Neural crest cell (in vitro differentiated cells): Measurements from ENCODE around the gene FMN1. TPM values are rescaled to one million over a fixed set of nuclear protein-coding genes. Genes with fewer than 3 reads are reported as not detected.
A peak's percentile ranks its signal among the peaks of the same experiment; 100 is the strongest.

Experiments used
- DNase-seq: peaks from one replicate; pipeline ENCODE4 v3.0.0; 2021; ENCODE audit warnings: low read depth, mixed read lengths, low spot score
- H3K27ac Mint-ChIP-seq: one replicate; pipeline ENCODE4 v1.8.0; 2021; ENCODE audit warnings: mild to moderate bottlenecking, mixed read lengths; ENCODE audit not compliant: unreplicated experiment
- H3K27me3 Mint-ChIP-seq: 2 replicates; pipeline ENCODE4 v1.8.0; 2021; ENCODE audit warnings: low read depth, mild to moderate bottlenecking, mixed read lengths
- H3K36me3 Mint-ChIP-seq: 2 replicates; pipeline ENCODE4 v1.8.0; 2021; ENCODE audit warnings: low read depth, mild to moderate bottlenecking, mixed read lengths
- H3K4me1 Mint-ChIP-seq: 2 replicates; pipeline ENCODE4 v1.8.0; 2021; ENCODE audit warnings: mixed read lengths
- H3K4me3 Mint-ChIP-seq: one replicate; pipeline ENCODE4 v1.8.0; 2021; ENCODE audit warnings: mild to moderate bottlenecking, mixed read lengths
- H3K9me3 Mint-ChIP-seq: 2 replicates; pipeline ENCODE4 v1.8.0; 2021; ENCODE audit warnings: mixed read lengths
- total RNA-seq: library from RNA; stranded (reverse); gene quantifications from 2 replicates; pipeline ENCODE4 v1.2.1, GENCODE V29; 2021
- TF ChIP-seq, protein P1 (sequence below): fragments of 200-600 bp; sonication (generic); conservative IDR thresholded peaks from 2 replicates; pipeline ENCODE4 v1.5.0; 2021; ENCODE audit warnings: antibody characterized with exemption, mild to moderate bottlenecking

FMN1 gene
- total RNA-seq, 1 donor from 2014 or later, result 0.70 TPM

DNA sequence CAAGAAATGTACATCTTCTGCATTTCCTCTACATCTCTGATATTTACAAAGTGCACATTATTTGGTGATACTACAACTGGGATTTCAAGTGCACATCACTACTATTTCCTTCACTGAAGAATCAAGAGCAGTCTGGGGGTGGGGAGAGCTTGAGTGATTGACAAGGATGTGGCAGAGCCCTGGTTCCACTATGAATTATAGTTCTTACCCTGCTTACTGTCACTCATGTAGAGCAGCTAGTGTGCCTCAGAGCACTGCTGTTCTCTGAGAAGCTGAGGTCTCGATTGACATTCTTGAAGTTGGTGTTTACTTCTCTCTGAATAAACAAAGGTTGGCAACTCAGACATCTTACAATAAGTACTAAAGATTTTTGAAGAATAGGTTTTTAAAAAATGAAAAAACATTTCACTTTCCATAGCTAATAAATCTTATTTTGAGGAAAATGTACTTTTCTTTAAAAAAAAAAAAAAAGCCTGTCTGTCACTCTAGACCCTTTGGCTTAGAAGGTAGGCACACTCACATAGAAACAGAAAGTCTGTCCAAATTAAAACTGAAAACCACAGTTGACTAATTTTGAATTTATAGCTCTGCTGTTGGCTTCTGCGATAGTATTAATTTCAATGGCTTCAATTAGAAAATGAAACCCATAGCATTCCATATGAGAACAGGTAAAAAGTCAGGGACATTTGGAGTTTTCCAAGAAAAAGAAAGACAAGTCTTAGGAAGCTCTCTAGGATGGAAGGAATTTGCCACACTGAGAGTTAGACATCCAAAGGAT lies 471.2 kb downstream of the FMN1 start:
- H3K9me3 Mint-ChIP-seq, result peaks cover 3% of the 10 kb centered on the region
- peaks cover 4% of the 10 kb centered on the region for H3K4me1 Mint-ChIP-seq
- no peak overlapping the region for H3K27ac Mint-ChIP-seq
- H3K36me3 Mint-ChIP-seq, result no peaks in the 10 kb centered on the region
- TF ChIP-seq, protein P1, sequence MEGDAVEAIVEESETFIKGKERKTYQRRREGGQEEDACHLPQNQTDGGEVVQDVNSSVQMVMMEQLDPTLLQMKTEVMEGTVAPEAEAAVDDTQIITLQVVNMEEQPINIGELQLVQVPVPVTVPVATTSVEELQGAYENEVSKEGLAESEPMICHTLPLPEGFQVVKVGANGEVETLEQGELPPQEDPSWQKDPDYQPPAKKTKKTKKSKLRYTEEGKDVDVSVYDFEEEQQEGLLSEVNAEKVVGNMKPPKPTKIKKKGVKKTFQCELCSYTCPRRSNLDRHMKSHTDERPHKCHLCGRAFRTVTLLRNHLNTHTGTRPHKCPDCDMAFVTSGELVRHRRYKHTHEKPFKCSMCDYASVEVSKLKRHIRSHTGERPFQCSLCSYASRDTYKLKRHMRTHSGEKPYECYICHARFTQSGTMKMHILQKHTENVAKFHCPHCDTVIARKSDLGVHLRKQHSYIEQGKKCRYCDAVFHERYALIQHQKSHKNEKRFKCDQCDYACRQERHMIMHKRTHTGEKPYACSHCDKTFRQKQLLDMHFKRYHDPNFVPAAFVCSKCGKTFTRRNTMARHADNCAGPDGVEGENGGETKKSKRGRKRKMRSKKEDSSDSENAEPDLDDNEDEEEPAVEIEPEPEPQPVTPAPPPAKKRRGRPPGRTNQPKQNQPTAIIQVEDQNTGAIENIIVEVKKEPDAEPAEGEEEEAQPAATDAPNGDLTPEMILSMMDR, result no peak
- H3K4me3 Mint-ChIP-seq, result no peak overlapping the region
- no peak for DNase-seq
- peaks cover 76% of the 10 kb centered on the region for H3K27me3 Mint-ChIP-seq

GRCh38 chr15:32722136-32722535 lies 472.4 kb downstream of the FMN1 start:
- no peak for DNase-seq
- Mint-ChIP-seq H3K27me3 (peaks cover 86% of the 10 kb centered on the region), H3K27ac (no peak overlapping the region), H3K4me1 (peaks cover 4% of the 10 kb centered on the region), H3K9me3 (no peaks in the 10 kb centered on the region), H3K4me3 (no peak overlapping the region), H3K36me3 (no peaks in the 10 kb centered on the region)
- TF ChIP-seq, protein P1, result no peak

- Mint-ChIP-seq H3K4me1 (peaks cover 4% of the 10 kb centered on the region), H3K27ac (no peak overlapping the region)
- TF ChIP-seq, protein P1, result no peak
These were observed 472.9 kb downstream of the FMN1 start for GRCh38 chr15:32721596-32721995.

GRCh38 chr15:32718821-32719716 lies 475.4 kb downstream of the FMN1 start:
- TF ChIP-seq, protein P1, result no peak
- peaks cover 4% of the 10 kb centered on the region for H3K4me1 Mint-ChIP-seq
- peaks cover 96% of the 10 kb centered on the region for H3K27me3 Mint-ChIP-seq
- no peak overlapping the region for H3K27ac Mint-ChIP-seq
- DNase-seq, result peak; percentile 3
- peak overlapping the region; percentile 55 for H3K4me3 Mint-ChIP-seq
- H3K9me3 Mint-ChIP-seq, result no peaks in the 10 kb centered on the region
- peaks cover 3% of the 10 kb centered on the region for H3K36me3 Mint-ChIP-seq

More at GRCh38 chr15:32721596-32721995, 472.9 kb downstream of the FMN1 start:
- Mint-ChIP-seq H3K36me3 (peaks cover 3% of the 10 kb centered on the region), H3K27me3 (peaks cover 91% of the 10 kb centered on the region), H3K9me3 (no peaks in the 10 kb centered on the region), H3K4me3 (no peak overlapping the region)
- DNase-seq, result no peak

GRCh38 chr15:32718227-32718820 lies 476.2 kb downstream of the FMN1 start:
- no peaks in the 10 kb centered on the region for H3K9me3 Mint-ChIP-seq
- peak overlapping the region; percentile 55 for H3K4me3 Mint-ChIP-seq
- H3K27ac Mint-ChIP-seq, result no peak overlapping the region
- TF ChIP-seq, protein P1, result no peak
- DNase-seq, result peak; percentile 5
- peaks cover 98% of the 10 kb centered on the region for H3K27me3 Mint-ChIP-seq
- peaks cover 4% of the 10 kb centered on the region for H3K4me1 Mint-ChIP-seq
- peaks cover 3% of the 10 kb centered on the region for H3K36me3 Mint-ChIP-seq
